Measurements from ENCODE around the gene GPC6.

GPC6 gene

GRCh38 chr13:93624311-93624777 lies 397.7 kb downstream of the GPC6 start:
- no peak for DNase-seq

- no peak for DNase-seq
These were observed 398.9 kb downstream of the GPC6 start for GRCh38 chr13:93625536-93625935.

GRCh38 chr13:93628136-93628797 lies 401.7 kb downstream of the GPC6 start:
- DNase-seq, result no peak

GRCh38 chr13:93635616-93636032 lies 409.0 kb downstream of the GPC6 start:
- DNase-seq, result no peak

DNA sequence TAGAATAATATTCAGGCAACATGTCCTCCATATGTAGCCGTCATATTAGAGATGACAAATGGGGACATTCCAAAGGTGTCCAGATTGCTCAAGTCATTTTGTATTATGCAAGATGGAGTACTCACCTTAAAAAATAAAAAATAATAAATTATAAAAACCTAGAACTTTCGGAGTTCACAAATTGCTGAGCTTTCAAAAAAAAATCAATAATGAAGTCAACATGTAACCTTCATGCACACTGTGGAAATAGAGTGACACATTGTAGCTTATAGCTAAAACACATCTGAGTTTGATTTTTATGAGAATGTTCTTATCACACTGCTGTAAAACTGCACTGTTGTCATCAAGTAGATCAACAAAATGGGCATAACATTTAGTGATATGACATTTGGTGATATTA lies 411.2 kb downstream of the GPC6 start:
- no peak for DNase-seq

- DNase-seq, result no peak
These were observed 413.8 kb downstream of the GPC6 start for GRCh38 chr13:93640452-93640851.

- no peak for DNase-seq
These were observed 419.6 kb downstream of the GPC6 start for GRCh38 chr13:93646245-93646644.

- DNase-seq, result no peak
These were observed 422.9 kb downstream of the GPC6 start for GRCh38 chr13:93649496-93649895.

- DNase-seq, result no peak
These were observed 427.2 kb downstream of the GPC6 start for GRCh38 chr13:93653776-93654175.

GRCh38 chr13:93655154-93655553 lies 428.5 kb downstream of the GPC6 start:
- no peak for DNase-seq

- DNase-seq, result no peak
These were observed 433.9 kb downstream of the GPC6 start for GRCh38 chr13:93660391-93661063.

- no peak for DNase-seq
These were observed 444.3 kb downstream of the GPC6 start for GRCh38 chr13:93670866-93671265.

GRCh38 chr13:93672996-93673395 lies 446.4 kb downstream of the GPC6 start:
- DNase-seq, result no peak

DNA sequence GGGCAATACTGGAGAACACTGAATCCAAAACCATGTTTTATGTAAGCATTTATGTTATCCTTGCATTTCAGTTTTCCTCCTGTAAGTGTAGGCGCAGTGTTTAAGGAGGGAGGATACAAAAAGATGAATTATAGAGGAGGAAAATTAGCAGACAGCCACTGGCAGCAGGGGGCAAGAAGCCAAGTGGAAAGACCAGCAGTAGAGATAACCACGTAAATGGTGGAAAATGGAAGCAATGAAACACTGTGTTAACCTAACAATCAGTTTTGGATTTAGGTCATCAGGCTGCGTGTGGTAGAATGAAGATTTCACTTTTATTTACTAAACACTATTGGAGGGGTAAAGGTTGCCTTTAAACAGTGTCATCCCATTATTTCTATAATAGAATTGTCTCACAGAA lies 447.3 kb downstream of the GPC6 start:
- DNase-seq, result no peak

DNA sequence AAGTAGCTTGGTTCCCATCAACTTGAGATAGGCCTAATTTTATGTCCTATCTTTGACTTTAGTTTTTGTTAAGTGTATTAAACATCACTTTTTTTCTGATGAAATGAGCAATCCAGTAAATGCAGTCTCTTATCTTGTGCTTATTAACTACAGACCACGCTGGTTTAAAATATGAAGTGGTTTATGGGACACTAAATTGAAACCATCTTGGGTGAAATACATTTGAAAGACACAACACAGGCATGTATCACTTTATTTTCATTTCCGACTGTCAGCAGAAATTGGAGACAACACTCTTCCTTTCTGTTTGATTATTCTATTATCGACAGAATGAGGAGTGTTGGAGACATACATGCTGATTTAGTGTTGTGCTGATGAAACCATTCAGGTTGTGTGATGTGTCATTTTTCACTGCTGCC lies 447.7 kb downstream of the GPC6 start:
- no peak for DNase-seq

GRCh38 chr13:93680329-93680728 lies 453.7 kb downstream of the GPC6 start:
- no peak for DNase-seq

DNA sequence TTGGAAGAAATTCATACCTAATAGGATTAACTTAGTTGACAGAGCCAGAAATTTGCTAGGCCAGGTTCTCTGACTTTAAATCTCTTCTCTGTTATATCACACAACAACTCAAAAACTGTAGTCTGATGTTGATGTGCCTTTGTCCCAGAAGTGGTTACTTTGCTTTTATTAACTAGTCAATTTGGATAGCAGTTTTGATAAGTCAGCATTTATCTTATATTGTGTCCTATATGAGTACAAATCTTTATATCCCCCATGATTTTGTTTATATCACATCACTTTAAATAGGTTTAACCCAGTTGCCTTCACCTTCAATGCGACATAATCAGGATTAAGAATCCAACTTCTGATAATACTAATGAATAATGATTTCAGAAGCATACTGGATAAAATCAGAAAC lies 459.3 kb downstream of the GPC6 start:
- no peak for DNase-seq

DNA sequence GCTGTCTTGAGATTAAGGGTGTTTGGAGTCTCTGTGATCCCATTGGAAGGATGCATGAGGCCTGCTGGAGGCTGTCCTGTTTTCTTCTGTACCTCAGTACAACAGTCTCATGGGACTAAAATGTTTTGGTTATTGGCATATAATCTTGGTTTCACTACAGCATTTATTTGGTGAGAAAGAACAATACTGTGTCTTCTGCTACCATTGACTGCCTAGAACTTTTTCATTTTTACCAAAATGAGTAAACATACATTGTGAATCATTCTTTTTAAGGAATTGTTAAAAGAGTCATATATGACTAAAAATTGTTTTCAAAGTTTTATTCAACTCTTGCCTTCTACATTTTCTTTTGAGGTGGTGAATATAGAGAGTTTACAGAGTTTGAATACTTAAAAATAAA lies 459.8 kb downstream of the GPC6 start:
- no peak for DNase-seq

- DNase-seq, result no peak
These were observed 460.7 kb downstream of the GPC6 start for GRCh38 chr13:93687261-93687660.

DNA sequence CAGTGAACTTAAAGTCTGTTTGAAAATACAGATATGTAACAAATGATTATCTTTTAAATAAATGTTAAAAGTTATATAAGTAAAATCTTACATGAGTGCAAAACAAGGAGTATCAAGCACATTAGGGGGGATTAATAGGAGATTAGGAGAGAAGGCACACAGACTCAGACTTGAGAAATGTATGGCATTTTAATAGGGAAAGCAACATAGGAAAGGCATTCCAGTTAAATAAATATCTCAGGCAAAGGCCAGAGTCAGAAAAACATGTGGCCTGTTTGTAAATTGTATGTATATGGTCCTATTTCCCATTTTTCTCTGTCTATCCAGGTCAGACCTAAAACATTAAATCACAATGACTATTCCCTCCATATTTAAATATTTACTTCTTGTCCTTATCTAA lies 462.7 kb downstream of the GPC6 start:
- DNase-seq, result no peak

GRCh38 chr13:93690139-93690538 lies 463.5 kb downstream of the GPC6 start:
- DNase-seq, result no peak

DNA sequence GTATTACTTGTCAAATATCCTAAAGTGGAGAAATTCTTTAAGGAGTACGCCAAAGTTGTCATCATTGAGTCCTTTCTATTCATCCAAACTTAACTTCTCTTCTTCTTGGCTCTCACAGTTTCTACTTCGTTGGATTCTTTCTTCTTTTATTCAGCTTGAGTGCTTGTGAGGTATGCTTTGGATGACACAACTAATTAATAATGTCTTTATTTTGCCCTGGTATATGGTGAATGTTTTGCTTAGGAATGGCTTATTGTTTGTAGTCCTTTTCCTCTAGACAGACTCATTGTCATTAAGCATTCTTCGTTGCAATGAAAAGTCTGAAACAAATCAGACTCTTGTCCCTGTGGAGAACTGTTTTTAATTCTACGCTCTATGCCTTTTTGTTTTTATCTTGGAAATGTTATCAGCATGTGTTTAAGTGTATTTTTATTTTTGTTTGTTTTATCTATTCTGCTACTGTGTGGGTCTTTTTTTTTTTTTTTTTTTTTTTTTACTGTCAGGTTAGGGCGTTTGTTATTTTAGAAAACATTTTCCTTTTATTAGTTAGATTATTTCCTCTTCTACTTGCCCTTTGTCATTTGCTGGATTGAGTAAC lies 471.5 kb downstream of the GPC6 start:
- no peak for DNase-seq

- no peak for DNase-seq
These were observed 473.5 kb downstream of the GPC6 start for GRCh38 chr13:93700115-93700514.

DNA sequence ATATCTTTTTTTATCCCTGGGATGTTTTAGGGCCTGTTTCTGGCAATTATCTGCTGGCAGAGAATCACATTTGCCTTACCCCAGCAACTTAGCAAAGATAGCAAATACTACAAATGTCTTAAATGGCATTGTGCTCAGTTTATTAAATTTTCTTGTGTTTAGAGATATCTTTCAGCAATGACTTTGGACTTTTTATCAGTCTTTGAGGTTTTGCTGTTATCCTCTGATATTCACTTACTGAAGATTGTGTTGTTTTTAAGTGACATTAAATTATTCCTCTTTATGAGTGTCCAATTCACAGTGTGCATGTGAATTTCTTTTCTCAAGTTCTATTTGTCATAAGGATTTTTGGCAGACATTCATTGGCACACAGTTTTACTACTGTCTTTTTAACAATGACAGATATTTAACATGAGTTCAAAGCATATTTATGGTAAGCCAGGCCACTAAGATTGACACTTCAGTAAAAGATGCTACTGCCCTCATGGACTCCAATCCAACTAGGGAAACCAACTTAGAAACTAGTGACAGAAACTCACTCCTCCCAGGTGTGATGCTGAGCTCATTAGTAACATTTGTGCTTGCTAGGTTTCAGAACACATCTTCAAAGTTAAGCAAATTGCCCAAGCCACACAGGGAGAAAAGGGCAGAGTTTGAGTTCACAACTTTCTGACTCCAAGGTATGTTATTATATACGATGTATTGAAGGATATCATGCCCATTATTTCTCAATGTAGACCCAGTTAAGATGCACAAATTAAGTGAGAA lies 481.9 kb downstream of the GPC6 start:
- no peak for DNase-seq

Measured in NCI-H1048 (cell line).